HG03039 (cell line): ENCODE data around the gene NBEAL1.
"Not testable (repeated sequence)": the region's sequence is repeated elsewhere in the genome, so short reads cannot be mapped to it uniquely, and the experiment has no call there.

ENCODE experiments used
- ATAC-seq: cut with Tn5 transposase; IDR thresholded peaks from one replicate; pipeline ENCODE4 v1.9.1; 2021; ENCODE audit warnings: mild to moderate bottlenecking, moderate library complexity; ENCODE audit not compliant: unreplicated experiment

Gene NBEAL1

DNA sequence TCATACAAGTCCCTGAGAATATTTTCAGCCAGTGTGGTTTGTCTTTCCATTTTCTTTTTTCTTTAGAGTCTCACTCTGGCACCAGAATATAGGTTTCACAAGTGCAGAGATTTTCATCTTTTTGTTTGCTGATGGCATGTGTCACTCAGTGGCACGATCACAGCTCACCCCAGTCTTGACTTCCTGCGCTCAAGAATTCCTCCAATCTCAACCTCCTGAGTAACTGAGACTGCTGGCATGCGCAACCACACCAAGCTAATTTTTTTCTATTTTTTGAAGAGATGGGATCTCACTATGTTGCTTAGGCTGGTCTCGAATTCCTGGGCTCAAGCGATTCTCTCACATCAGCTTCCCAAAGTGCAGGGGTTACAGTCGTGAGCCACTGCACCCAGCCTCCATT is 23.9 kb downstream of the NBEAL1 start:
- no peak for ATAC-seq

DNA sequence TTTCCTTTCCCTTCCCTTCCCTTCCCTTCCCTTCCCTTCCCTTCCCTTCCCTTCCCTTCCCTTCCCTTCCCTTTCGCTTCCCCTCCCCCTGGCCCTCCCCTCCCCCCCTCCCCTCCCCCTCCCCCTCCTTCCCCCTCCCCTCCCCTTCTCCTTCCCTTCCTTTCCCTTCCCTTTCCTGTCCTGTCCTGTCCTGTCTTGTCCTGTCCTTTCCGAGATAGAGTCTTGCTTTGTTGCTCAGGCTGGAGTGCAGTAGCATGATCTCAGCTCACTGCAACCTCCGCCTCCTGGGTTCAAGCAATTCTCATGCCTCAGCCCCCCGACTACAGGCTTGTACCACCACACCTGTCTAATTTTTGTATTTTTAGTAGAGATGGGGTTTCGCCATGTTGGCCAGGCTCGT is 24.5 kb downstream of the NBEAL1 start:
- ATAC-seq = not testable (repeated sequence)

DNA sequence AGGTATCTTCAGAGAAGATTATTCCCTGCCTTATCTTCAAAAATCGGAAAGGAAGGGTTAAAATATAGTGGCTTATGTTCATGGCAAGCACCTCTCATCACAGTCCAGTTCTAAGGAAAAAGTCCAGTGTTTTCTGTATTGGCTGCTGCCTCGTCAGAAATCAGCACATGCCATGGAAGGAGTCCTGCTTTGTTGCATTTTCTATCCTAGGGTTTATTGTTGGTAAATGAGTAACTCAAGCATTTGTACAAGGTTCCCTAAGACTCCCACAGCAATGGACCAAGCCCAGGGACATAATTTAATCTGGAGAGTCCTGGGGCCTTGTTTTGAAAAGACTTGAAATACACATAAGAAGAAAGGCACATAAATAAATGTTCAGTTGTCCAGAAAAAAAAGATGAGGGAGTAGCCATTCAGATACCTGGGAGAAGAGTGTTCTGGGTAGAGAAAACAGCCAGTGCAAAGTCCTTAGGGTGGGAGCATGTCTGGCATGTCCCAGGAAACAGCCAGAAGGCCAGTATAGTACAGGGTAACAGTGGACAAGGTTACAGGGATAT is 26.4 kb downstream of the NBEAL1 start:
- ATAC-seq = no peak

DNA sequence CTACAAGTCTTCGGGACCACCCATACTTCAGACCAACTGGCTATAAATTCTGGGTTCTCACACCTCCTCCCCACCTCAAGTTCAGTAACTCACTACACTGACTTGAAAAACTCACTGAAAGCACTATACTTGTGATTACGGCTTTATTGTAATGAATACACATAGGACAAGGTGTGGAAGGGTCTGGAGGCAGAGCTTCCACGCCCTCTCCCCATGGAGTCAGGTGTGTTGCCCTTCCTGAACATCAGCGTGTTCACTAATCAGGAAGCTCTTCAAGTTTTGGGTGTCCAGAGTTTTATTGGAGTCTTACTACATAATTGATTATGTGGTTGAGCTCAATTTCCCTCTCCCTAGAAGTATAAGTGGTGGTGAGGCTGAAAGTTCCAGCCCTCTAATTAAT is 27.5 kb downstream of the NBEAL1 start:
- no peak for ATAC-seq

GRCh38 chr2:203043226-203043625 is 28.6 kb downstream of the NBEAL1 start:
- no peak for ATAC-seq

- ATAC-seq = no peak
These were observed 31.2 kb downstream of the NBEAL1 start for GRCh38 chr2:203045867-203046266.

GRCh38 chr2:203052539-203052938 is 37.9 kb downstream of the NBEAL1 start:
- no peak for ATAC-seq

DNA sequence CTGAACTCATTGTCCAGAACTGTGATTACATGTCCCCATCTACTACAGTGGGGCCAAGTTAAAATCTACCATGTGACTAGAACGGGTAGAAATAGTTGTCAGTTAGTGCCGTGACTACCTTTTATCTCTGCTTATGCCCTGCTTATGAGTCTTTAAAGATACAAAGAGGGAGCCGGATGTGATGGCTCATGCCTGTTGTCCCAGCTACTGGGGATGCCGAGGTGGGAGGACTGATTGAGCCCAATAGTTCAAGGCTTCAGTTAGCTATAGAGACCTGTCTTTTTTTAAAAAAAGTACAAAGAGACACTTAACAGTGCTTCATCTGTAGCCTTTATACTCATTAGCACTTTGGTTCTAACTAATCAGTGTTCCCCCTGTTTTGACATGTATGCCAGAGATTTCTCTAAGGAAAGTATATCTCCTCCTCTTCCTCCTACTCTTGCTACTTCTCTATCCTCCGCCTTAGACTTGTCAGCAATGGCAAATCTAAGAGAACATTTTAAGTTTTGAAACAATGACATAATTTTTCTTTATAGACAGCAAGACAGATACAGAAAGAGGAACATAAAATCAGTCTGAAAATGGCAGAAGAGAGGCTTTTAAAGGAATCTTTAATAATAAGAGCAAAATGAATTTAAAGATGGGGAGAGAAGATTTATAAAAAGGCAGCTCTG is 45.0 kb downstream of the NBEAL1 start:
- ATAC-seq = no peak

DNA sequence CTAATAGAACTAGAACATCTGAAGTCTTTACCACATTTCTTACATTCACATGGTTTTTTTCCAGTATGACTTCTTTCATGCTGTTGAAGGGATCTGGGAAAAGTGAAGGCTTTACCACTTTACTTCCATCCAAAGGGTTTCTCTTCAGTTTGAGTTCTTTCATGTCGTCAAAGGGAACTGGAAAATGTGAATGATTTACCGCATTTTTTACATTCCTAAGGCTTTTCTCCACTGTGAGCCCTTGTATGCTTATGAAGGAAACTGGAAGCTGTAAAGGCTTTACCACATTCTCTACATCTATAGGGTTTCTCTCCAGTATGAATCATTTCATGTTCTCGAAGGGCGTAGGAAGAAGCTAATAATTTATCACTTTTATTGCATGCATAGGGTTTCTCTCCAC is 46.7 kb downstream of the NBEAL1 start:
- ATAC-seq = no peak

- no peak for ATAC-seq
These were observed 47.5 kb downstream of the NBEAL1 start for GRCh38 chr2:203062126-203062525.

GRCh38 chr2:203066519-203067091 is 51.9 kb downstream of the NBEAL1 start:
- ATAC-seq = not testable (repeated sequence)

GRCh38 chr2:203070701-203071100 is 56.0 kb downstream of the NBEAL1 start:
- no peak for ATAC-seq

DNA sequence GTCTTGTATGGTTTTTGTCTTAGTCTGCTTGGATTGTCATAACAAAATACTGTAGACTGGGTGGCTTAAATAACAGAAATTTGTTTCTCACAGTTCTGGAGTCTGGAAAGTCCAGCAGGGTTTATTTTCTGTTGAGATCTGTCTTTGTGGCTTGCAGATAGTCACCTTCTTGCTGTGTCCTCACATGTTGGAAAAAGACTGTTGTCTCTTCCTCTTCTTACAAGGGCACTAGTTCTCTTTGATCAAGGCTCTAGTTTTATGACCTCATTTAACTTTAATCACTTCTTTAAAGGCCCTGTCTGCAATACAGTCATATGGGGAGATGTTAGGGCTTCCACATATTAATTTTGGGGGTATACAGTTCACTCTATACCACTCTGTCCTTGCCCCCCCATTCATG is 56.5 kb downstream of the NBEAL1 start:
- ATAC-seq = no peak

- ATAC-seq = no peak
These were observed 57.7 kb downstream of the NBEAL1 start for GRCh38 chr2:203072371-203072770.

DNA sequence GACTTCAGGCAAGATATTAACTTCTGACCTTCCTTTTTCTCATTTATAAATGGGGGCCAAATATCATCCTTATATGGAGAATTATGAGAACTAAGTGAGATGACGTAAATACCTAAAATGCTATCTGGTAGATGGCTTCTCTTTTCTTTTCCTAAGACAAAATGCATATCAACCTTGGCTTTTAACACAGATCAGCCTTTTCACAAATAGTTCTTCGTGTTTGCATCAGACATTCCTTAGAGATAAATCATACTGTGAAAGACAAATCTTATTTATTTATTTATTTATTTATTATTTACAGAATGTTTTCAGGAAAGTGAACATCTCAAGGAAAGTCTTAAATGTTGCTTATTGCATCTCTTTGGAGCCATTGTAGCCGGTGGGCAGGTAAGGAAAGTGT is 62.8 kb downstream of the NBEAL1 start:
- no peak for ATAC-seq

- ATAC-seq = no peak
These were observed 65.9 kb downstream of the NBEAL1 start for GRCh38 chr2:203080447-203081045.

DNA sequence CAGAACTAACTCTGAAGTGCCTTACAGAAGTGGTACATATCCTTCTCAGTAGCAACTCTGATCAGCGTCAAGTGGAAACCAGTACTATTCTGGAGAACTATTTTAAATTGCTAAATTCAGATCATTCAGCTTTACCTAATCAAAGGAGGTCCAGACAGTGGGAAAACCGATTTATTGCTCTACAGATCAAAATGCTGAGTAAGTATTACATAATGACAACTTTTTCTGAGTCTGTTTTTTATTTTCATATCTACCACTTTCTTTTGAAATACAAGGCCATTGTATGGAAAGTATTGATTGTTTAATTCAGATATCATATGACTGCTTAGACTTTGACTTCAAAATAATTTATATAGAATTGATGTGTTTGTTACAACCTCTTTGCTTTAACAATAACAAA is 68.7 kb downstream of the NBEAL1 start:
- ATAC-seq = no peak

DNA sequence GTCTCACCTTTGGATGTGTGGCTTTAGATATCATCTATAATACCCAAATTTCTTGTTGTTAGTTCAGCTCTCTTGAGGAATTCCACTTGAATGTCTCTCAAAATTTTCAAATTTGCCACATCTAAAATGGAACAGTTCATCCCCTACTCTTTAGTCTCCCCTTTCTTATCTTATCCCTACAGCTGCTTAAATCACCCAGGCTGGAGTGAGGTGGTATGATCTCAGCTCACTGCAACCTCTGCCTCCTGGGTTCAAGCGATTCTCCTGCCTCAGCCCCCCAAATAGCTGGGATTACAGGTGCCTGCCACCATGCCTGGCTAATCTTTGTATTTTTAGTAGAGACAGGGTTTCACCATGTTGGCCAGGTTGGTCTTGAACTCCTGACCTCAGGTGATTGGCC is 71.7 kb downstream of the NBEAL1 start:
- not testable (repeated sequence) for ATAC-seq

DNA sequence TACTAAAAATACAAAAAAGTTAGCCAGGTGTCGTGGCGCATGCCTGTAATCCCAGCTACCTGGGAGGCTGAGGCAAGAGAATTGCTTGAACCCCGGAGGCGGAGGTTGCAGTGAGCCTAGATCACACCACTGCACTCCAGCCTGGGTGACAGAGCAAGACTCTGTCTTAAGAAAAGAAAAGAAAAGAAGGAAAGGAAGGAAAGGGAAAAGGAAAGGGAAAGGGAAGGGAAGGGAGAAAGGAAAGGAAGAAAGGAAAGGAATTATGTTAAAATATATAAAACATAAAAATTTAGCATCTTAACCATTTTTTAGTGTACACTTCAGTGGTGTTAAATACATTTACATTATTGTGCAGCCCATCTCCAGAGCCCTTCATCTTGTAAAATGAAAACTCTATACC is 76.0 kb downstream of the NBEAL1 start:
- ATAC-seq = not testable (repeated sequence)

DNA sequence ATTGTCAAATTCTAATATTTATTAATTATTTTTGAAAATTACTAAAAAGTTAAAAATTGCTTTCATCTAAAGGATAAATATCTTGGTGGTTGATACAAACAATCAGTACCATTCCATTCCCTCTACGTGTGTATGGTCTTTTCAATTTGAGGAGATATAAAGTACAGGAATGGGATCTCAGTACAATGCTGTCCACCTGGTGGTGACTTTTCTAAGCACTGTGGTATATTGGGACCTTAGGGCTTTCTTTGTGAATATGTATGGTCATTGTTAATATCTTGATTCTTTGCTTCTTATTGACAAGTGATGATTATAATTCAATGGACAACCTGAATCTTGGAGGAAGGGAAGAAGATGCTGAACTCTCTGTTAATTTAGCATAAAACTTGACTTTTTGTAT is 83.1 kb downstream of the NBEAL1 start:
- no peak for ATAC-seq

DNA sequence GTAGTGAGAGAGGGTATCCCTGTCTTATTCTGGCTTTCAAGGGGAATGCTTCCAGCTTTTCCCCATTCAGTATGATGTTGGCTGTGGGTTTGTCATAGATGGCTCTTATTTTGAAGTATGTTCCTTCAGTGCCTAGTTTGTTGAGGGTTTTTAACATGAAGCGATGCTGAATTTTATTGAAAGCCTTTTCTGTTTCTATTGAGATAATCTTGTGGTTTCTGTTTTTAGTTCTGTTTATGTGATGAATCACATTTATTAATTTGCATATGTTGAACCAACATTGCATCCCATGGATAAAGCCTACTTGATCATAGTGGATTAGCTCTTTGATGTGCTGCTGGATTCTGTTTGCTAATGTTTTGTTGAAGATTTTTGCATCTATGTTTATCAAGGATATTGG is 87.7 kb downstream of the NBEAL1 start:
- not testable (repeated sequence) for ATAC-seq

GRCh38 chr2:203104273-203104672 is 89.6 kb downstream of the NBEAL1 start:
- ATAC-seq = no peak
